D341Med (cell line): ENCODE results near the gene INS.
"Not testable (repeated sequence)": the region's sequence is repeated elsewhere in the genome, so short reads cannot be mapped to it uniquely, and the experiment has no call there.

Experiments
- DNase-seq: peaks from one replicate; pipeline ENCODE4 v3.0.0; 2012; ENCODE audit warnings: low spot score

Gene INS

DNA sequence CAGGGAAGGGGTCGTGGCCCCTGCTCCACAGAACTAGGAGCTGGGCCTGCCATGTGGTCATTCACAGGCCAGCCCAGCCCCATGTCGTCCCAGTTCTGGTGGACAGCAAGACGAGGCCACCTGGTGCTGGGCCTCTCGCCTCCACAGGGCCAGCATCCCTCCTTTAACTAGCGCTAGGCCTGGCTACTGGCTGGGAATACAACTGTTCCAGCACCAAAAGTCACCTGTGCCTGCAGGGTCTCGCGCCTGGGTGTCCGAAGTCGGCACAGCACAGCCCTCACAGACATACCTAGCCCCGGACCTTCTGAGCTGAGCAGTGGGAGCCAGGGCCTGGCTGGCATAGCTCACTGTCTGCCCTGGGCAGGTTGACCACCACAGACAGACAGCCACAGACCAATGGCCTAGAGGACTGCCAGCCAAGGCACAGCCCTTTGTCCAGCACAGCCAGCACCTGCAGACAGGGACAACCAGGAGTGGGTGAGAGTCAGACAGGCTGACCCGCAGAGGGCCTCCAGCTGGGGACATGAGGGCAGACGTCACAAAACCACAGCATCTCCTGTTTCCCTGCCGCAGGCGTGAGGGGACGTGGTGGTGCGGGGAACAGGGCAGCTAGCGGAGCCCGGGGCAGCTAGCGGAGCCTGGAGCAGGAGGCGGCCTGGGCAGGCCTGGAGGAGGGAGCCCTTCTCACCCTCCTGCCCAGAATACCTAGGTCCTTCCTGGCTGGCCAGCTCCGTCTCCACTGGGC, 37.8 kb upstream of the INS start:
- DNase-seq: no peak

DNA sequence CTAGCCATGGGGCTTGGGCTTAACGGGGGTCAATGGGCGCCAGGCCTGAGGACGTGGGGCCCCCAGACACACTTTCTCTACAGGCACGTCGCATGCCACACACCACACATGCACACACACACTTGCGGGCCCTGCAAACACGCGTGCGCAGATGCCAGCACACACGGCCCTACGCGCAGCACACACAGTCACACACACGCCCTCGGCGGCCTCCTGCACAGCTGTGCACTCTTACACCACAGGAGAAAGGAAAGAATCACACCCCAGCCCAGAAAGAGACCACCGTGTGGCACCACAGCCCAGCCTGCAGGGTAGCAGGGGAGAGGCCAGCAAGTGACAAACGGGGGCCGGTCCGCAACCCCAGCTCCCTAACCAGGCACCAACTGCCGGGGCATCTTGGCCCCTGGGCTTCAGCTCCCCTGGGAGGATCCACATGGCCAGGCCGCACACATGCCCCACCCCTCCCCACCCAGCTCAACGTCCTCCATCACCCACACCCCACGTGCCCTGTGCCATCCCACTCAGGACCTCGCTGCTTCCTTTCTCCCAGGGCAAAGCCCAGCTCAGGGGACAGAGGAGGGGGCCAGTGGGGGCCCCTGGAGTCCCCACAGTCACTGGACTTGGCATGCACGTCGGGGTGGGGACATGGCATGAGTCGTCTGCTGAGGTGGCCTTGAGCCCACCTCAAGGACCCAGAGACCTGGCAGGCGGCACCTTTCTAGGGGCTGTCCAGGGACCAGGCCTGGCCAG, 36.9 kb upstream of the INS start:
- no peak for DNase-seq

DNA sequence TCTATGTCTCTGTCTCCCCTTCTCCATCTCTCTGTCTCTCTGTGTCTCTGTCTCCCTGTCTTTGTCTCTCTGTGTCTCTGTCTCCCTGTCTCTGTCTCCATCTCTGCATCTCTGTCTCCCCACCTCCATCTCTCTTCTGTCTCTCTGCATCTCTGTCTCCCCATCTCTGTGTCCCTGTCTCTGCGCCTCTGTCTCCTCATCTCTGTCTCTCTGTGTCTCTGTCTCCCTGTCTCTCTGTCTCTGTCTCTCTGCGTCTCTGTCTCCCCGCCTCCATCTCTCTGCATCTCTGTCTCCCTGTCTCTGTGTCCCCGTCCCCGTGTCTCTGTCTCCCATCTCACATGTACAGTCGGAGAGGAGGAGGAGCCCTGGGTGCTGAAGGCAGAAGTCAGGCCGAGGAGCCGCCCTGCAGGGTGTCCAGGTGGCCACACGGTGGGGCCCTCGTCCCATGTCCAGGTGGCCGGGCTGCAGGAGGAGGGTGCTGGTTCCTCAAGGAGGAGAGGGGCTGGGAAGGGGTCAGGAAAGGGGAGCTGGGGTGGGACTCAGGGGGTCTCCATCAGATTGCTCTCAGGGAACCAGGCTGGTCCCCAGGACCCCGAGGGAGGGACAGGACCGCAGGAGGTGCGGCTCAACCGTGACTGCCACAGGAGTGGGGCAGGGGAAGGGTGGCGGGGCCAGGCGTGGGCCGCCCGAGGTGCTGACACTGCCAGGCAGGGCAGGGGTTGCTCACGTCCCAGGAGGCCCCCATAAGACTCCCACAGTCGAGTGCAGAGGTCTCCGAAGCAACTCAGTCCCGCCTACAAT, 36.2 kb upstream of the INS start:
- DNase-seq: peak; percentile 86

DNA sequence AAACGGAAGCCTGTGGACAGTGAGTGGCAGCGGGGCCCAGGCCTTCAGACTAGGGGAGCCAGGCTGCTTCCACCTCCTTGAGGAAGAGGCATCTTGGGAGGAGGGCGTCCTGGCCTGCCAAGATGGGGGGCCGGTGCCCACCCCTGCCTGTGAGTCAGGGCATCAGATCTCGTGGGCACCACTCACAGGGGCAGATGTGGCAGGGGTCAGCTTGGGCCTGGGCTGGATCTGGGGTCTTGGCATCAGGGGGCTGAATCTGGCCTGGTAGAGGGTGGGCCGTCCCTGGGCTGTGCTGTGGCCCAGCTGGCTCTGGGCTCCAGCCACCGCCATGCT, 34.7 kb upstream of the INS start:
- no peak for DNase-seq

DNA sequence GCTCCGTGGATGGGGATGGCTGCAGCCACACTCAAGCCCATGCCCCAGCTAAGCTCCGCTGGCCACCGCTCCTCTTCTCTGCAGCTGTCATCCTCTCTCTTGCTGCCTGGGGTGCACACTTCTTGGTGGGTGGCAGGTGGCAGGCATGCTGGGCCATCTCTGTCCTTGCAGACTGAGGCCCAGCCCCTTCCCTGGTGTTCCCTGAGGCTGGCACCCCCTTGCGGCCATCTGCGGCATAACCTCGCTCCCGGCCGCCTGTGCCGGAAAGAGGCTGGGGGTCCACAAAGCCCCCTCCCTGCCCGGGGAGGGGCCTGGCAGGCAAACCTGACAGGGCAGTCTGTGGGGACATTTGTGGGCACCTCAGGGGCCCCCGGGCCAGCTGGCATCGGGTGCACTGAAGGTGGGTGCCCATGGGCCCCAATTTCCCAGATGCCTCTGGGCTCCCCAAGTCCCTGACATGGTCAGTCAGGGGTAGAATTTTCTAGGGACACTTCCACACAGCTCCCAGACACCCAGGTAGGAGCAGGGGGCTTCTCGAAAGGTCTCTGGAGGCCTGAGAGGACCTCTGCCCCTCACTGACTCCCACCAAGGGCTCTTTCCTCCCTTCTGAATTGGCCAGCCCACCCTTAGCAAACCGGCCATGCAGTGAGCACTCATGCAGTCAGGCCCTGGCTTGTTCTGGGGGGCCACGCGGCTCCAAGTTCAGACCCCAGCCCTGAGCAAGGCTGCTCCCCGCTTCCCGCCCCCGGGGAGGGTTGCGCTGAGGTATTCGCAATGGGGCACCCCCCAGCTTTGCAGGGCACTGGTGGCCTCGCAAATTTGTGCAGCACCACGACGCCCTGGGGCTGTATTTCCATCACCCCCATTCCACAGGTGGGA, 34.1 kb upstream of the INS start:
- DNase-seq: peak; percentile 79

- not testable (repeated sequence) for DNase-seq
These were observed 33.0 kb upstream of the INS start for GRCh38 chr11:2193888-2194595.

DNA sequence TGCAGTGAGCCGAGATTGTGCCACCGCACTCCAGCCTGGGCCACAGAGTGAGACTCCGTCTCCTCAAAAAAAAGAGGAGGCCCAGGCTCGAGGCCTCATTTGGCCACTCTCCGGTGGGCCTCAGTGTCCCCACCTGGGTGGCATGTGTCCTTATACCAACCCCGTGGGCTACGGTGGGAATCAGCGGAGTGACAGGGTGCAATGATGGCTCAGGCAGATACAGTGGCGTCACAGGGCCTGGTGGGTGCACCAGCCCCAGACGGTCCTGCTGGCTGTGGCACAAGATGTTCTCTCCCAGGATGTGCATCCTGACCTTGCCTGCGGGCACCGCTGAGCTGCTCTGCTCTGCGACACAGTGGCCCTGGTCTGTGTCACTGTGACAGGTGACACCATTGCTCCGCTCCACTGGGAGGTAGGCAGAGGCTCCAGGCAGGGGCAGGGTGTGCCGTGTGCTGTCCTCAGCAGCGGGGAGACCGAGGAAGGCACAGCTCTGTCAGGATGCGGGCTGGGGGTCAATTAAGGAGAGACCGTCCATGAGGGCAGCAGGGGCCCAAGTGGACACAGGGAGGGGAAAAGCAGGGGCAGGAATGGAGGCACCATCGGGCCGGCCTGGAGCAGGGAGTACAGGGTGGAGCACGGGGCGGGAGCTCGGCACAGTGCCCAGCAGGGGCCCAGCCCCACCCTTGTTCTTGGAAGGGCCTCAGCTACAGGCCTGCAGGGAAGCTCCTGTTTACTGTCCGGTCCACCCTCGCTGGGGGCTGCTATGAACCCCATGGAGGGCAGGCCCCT, 32.3 kb upstream of the INS start:
- DNase-seq: no peak

- no peak for DNase-seq
These were observed 31.4 kb upstream of the INS start for GRCh38 chr11:2192435-2192834.

- no peak for DNase-seq
These were observed 30.9 kb upstream of the INS start for GRCh38 chr11:2191883-2192282.

GRCh38 chr11:2190657-2191471, 29.9 kb upstream of the INS start:
- DNase-seq: no peak

GRCh38 chr11:2189938-2190656, 29.1 kb upstream of the INS start:
- DNase-seq: no peak

DNA sequence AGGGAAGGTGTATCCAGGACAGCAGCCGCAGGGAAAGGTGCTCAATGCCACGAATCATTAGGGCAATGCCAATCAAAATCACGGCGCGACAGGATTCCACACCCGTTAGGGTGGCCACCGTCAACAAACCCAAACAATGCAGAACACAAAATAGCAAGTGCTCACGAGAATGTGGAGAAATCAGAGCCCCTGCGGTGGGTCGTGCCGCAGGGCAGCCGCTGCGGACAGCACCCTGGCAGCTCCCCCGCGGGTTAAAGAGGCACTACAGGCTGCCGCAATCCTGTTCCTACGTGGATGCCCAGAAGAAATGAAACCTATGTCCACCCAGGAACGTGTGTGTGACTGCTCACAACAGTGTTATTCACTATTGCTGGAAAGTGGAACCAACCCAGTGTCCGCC, 27.7 kb upstream of the INS start:
- DNase-seq: no peak

DNA sequence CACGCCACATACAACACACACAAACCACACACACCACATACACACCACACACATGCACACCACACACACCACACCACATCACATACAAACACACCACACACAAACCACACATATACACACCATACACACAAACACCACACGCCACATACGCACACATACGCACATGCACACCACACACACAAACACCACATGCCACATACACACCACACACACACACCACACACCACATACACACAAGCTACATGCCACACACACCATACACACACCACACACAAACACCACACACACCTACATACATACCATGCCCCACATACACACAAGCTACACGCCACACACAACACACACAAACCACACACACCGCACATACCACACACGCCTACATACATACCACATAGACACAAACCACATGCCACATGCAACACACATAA, 26.3 kb upstream of the INS start:
- DNase-seq: no peak

GRCh38 chr11:2186669-2187279, 25.8 kb upstream of the INS start:
- DNase-seq: peak; percentile 75

DNA sequence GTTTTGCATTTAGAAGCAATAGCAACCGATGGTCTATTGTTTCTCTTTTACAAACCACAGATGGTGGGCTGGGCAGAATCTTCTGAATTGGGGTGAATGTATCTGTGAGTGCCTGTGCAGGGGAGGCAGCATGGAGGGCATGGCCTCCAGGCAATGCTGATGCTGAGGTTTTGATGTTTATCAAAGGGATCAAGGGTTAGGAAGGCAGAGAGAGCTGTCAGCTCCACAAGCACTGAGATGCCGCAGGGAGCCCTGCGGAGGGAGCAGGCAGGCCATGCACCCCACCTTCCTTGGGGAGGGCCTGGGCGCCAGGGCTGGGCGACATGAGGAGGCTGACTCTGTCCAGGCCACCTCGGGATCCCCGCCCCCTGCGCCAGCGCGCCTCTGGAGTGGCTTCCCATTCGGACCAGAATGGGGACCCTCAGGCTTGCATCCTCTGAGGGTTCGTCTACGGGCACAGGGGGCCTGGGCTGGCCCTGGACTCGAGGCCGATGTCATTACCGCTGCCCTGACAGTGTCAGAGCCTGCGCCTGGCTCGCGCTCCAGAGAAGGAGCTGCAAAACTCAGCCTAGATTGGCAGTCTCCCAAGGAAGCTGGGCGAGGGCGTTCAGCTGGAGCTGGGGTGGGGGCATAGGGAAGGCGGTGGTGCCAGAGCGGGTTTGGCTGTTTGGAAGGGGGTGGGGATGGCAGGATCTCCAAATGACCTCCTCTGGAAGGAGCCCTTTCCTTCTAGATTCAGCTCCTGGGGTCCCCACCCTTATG, 24.5 kb upstream of the INS start:
- no peak for DNase-seq

- no peak for DNase-seq
These were observed 21.9 kb upstream of the INS start for GRCh38 chr11:2182692-2183474.

DNA sequence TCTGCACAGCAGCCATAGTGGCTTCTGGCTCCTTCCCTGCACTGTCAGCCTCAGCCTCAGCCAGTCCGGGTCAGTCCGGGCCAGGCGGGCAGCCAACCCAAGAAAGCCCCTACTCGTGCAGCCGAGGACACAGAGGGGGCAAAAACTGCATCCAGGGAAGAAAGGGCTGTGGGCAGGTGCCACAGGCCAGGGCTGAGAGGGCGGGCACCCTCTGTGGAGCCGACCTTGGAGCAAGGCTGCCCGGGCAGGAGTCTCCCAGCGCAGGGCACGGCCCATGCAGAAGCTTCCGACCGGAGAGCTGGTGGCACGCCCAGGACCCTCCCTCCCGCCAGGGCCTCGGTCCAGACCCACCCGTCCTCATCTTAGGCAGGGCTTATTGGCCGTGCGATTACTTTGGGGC, 21.1 kb upstream of the INS start:
- no peak for DNase-seq
